GM18505 (cell line): ENCODE data around the gene SLC30A1.
"Not testable (repeated sequence)": the region's sequence is repeated elsewhere in the genome, so short reads cannot be mapped to it uniquely, and the experiment has no call there.

Experiments used
- ATAC-seq: cut with Tn5 transposase; IDR thresholded peaks from one replicate; pipeline ENCODE4 v1.9.1; 2021; ENCODE audit not compliant: unreplicated experiment
- POLR2A ChIP-seq: IDR thresholded peaks from 4 replicates; pipeline ENCODE4 v1.6.1; 2011; ENCODE audit warnings: borderline replicate concordance; ENCODE audit not compliant: insufficient read depth, insufficient read length; ENCODE audit errors: extremely low read depth

Gene SLC30A1, protein sequence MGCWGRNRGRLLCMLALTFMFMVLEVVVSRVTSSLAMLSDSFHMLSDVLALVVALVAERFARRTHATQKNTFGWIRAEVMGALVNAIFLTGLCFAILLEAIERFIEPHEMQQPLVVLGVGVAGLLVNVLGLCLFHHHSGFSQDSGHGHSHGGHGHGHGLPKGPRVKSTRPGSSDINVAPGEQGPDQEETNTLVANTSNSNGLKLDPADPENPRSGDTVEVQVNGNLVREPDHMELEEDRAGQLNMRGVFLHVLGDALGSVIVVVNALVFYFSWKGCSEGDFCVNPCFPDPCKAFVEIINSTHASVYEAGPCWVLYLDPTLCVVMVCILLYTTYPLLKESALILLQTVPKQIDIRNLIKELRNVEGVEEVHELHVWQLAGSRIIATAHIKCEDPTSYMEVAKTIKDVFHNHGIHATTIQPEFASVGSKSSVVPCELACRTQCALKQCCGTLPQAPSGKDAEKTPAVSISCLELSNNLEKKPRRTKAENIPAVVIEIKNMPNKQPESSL

DNA sequence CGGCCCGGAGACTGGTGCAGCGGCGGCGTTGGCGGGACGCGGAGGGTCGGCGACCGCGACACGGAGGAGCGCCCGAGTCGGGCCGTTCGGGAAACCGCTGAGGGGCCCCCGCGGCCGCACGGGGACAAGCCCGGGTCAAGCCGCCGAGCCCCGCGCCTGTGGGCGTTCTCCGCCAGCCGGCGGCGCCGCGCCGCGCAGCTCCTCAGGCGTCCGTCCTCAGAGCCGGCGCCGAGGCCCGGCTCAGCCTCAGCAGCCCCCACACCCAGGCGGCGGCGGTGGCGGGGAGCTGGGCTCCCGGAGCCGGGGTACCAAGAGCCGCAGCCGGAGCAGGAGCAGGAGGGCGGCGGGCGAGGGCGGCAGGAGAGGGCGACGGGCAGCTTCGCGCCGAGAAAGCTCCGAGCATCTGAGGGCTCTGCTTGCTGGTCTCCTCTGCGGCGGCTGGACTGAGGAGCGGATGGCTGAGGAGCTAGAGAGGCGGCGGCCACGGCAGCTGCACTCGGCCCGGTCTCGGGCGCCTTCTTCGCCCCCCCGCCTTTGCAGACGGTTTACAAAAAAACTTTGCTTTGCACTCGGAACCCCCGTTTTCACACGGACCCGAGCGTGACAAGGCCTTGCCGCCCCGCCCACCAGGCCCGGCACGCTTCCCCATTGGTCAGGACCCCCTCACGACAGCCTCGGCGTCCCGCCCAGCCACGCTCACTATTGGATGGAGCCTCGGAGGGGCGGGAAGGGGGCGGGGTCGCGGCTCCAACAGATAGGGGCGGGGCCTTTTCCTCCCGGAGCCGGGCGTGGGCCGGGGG is at the start of gene SLC30A1:
Gene SLC30A1, minus strand, starts transcription at position 522 of the 800 bp plus-strand sequence. CDS start 549 bp downstream, outside the sequence.
- peak; percentile 89 for TF ChIP-seq POLR2A
- peak; percentile 81 for ATAC-seq

DNA sequence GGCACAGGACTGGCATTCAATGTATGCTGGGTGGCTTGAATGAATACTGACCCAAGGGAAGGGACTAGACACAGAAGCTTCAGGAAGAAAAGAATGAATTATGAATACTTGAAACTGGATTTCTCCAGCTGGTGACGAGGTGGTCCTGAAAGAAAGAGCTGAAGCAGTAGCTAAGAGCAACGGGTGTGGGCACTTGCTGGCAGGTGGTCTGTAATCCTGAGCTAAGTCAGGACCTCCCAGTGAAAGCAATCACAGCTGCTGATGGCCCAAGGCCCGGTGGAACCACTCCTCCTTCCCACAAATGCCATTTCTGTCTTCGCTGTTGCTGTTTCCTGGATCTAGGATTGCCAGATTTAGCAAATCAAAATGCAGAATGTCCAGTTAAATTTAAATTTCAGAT is 49.5 kb upstream of the SLC30A1 start:
- ATAC-seq = no peak
- no peak for TF ChIP-seq POLR2A

DNA sequence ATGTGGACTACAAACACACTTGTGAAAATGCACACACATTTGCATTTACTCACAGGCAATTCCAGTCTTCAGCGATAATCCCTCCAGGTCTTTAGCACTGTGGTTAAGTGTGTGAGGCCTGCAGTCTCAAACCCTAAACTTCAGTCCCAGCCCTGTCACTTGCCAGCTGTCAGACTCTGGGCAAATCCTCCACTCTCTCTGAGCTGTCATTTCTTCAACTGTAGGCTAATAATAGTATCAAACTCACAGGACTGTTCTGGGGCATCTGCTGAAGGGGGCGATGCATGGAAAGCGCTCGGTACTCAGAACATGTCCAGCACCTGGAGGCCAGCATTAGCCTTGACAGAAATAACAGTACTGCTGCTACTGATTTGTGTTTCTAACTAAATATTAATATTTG is 48.3 kb upstream of the SLC30A1 start:
- no peak for TF ChIP-seq POLR2A
- ATAC-seq = no peak

DNA sequence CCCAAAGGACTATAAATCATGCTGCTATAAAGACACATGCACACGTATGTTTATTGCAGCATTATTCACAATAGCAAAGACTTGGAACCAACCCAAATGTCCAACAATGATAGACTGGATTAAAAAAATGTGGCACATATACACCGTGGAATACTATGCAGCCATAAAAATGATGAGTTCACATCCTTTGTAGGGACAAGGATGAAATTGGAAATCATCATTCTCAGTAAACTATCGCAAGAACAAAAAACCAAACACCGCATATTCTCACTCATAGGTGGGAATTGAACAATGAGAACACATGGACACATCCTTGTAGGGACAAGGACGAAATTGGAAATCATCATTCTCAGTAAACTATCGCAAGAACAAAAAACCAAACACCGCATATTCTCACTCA is 46.9 kb upstream of the SLC30A1 start:
- not testable (repeated sequence) for ATAC-seq

DNA sequence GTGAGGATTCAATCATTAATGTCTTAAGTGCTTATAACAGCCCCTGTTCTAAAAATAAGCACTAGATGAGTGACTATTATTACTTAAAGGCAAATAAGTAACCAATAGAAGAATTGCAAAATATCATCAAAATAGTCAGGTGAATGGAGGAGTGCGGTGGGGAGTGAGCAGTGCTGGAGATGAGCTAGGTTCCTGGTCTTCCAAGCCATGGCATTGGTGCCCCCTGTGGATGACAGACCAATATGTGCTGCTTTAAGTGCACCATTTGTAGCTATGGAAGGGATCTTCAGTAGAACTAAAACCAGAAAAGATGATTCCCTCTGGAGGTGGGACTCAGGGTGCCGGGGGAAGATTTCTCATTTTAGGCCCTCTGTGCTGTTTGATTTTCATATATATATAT is 46.1 kb upstream of the SLC30A1 start:
- no peak for TF ChIP-seq POLR2A
- no peak for ATAC-seq

DNA sequence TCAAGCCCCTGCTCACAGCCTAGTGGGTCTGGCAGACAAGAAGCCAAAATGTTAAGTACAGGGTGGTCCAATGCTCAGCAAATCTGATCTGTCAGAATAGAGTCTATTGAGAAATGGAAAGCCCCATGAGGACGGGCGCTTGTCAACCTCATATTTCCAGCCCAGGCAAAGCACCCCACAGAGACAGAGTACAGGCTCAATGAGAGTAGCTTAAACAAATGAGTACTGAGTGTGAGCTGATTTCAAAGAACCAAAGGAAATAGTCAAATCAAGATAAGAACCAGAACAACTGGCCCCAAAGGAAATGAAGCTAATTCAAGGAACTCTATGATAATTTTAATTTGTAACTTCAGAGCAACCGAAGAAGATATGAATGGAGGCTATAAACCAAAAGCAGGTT is 44.6 kb upstream of the SLC30A1 start:
- no peak for ATAC-seq
- no peak for TF ChIP-seq POLR2A

DNA sequence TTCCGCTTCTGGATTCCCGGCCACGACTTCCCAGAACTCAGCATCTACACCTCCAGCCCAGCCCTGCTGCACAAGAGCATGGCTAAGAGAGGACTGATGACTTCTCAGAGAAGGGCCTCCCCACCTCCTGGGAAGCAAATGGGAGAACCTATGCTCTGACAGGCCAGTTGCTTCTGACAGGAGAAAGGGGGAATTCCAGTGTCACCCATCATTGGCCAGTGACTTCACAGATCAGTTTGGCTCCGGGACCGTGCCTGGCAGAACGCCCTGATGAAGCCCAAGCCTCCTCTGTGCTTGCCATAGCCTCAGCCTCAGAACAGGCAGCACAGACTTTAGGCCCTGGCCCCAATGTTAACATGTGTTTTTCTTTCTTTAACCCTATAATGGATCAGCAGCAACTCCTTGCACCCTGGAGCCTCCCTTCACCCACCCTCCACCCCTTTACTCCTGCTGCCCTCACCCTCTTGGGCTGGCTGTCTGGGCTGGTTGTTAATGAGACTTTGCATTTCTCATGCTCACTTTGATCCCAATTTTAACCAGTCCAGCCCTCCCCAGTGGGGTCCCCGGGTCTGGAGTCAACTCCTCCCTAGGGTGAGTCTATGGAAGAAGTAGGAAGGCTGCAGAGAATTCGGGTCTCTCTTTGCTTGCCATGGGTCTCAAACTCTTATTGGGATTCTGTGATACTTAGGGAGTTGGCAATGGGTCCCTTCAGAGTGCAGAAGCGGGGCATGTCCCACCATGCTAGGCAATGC is 42.7 kb upstream of the SLC30A1 start:
- no peak for ATAC-seq

DNA sequence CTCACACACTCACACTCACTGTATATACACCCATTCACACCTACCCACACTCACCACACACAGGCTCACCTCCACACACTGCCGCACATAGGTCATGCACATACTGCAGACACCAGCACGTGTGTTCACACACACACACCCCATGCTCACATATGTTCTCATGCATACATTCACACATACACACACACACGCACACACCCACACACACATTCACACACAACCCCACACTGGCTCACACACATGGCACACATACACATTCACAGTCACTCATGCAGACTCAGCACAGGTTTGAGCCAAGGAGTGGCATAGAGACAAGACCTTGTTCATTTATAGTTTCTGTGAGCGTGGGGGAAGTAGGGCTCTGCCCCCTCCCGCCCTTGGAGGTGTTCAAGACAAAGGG is 41.1 kb upstream of the SLC30A1 start:
- no peak for ATAC-seq
- TF ChIP-seq POLR2A = no peak

More for the DNA sequence above, 42.7 kb upstream of the SLC30A1 start:
- no peak for TF ChIP-seq POLR2A

DNA sequence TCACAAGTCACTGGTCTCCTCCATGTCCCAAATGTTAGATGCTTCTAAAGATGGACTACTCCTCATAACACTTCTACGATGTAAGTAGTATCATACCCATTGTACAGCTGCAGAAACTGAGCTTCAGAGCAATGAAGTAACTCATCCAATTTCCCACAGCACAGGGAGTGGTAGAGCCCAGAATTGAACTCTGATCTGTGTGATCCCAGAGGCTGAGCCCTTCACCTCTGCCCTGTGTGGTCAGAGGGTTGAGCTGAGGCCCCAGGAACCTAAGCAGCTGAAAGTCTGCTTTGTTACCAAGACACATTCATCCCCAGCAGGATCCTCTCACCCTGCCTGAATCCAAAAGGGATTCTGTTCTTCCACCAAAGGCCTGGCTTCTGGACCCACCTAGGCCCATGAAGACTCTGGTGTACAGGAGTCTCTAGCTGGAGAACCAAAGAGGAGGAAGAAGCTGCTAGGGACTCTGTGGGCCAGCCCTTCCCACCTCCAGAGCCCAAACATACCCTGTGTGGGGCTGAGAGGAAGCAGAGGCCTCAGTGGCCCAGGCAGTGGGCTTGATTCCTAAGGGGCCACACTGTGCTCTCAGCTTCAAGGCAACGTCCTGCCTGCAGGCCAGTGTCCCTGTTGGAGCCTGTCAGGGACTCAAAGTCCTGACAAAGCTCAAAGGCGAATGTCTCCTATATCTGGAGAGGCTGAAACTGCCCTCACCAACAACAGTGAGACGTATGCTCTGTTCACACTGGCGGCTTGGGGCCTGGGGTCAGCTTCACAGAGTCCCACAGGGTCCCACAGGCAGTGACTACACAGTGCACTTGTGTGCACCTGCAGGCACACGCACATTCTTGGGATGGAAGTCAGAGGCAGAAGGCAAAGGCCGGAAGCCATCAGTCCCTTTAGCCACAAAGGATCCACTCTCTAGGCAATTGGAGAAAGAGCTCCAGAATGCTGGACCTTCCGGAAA is 40.4 kb upstream of the SLC30A1 start:
- ATAC-seq = no peak
- no peak for TF ChIP-seq POLR2A

DNA sequence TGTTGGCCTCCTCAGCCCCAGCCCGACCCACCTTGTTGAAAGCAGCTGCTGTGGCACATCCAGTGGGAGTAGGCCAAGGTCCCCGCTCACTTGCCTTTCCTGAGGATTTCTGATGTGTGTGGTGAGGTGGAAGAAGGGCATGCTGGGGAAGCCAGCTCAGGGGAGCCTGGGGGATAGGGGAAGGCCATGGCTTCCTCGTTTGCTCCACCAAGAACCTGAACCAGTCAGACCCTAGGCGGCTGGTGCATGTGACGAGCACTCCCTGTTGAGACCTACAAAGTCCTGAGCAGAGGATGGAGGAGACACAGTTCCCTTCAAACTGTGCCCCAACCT is 38.0 kb upstream of the SLC30A1 start:
- ATAC-seq = no peak

DNA sequence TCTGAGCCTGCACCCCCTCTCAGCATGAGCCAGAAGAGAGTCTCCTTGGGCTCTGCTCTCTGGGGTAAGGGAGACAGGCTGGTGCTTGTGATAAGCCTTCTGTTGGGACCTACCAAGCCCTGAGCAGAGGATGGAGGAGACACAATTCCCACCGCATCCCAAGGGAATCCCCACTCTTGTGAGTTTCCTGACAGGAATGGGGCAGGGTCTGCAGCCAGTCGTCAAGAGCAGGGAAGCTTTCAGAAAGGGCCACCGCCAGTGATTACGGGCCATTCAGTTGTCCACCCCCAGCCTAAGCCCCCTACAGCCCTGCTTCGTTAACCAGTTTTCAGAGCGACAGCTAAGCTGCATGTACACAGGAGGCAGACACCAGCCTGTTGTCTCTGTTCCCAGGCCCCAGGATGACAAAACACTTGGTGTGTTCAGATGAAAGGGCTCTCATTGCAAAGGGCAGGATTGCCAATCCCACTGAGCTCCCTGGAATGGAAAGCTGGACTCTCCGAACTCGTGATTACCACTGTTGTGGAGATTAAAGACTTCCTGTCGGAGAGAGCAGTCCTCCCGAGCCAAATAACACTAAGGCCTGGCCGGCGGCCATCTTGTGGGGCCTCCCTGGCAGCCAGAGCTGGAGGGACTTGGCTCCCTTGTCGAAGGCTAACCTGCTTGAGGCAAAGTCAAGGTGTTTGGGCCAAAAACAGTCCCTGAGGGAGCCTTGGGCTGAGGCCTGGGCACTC is 37.4 kb upstream of the SLC30A1 start:
- no peak for TF ChIP-seq POLR2A

More for the DNA sequence above, 38.0 kb upstream of the SLC30A1 start:
- no peak for TF ChIP-seq POLR2A

DNA sequence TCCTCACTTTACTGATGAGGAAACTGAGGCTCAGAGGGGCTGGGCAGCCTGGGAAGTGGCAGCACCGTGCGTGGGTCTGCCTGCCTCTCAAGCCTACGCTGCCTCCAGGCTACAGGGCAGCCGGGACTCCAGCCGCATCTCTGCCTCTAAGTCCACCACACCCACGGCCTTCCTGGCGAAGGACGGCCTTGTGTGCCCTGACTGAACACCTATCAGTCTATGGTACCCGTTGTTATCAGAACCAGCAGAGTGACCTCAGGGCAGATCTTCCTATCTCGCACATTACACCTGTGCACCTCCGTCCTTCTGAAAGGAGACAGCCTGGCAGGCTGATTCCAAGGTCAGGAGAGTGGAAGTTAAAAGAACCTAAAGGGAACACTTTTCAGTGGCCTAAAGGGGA is 35.7 kb upstream of the SLC30A1 start:
- TF ChIP-seq POLR2A = no peak

More for the DNA sequence above, 37.4 kb upstream of the SLC30A1 start:
- no peak for ATAC-seq

More for the DNA sequence above, 35.7 kb upstream of the SLC30A1 start:
- no peak for ATAC-seq
